NCI-H1417 (cell line): ENCODE results near the gene ERAP2.

ENCODE experiments used
- DNase-seq, 3 experiments: peaks; one replicate each; lab custom pipeline; 2025; lab: John Stamatoyannopoulos, UW

Gene ERAP2

DNA sequence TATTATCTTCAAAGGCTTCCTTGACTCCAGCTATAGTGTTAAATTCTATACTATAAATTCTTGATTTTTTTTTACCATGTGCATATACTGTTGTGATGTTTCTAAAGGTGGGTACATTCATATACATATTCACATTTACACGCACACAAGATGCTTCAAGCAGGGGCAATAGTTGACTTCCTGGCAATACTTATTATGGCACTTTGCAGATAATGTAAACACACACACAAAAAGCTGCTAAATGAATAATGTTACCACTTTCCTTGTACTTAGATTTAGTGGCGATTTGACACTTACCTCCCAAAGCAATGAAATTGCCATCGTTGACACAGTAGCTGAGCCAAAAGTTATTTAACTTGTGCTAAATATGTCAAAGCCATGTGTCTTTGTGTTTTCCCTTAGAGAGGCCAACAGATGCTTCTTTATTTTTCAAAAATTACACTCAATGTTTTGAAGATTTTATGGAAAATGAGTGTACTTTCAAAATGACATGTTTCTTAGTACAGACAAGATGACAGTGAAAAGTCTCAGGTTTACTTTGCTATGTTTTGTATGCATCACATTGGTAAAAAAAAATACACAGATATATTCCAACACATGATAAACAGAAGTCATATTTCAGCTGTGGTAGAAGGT is 12.2 kb upstream of the ERAP2 start:
- peak in 1 of 3 experiments; percentile 6 for DNase-seq

GRCh38 chr5:96864922-96865530 is 11.3 kb upstream of the ERAP2 start:
- no peak for DNase-seq

GRCh38 chr5:96868603-96869371 is 7.5 kb upstream of the ERAP2 start:
- DNase-seq: peak; percentile 7 to 60 (median 52)

DNA sequence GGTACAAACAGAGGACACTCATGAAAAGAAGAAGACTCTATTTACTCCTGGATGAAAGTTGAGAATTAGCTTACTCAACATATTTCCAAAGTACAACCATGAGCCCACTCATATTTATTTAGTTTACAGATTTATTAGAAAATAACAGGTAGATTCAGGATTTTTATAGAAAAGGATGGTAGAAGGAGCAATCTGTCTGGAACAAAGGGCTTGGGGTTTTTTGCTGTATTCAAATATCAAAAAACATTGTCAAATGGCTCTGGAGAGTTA is 7.0 kb upstream of the ERAP2 start:
- DNase-seq: no peak

GRCh38 chr5:96870094-96871026 is 5.9 kb upstream of the ERAP2 start:
- DNase-seq: no peak

GRCh38 chr5:96871027-96871399 is 5.3 kb upstream of the ERAP2 start:
- no peak for DNase-seq

- DNase-seq: no peak
Observed at GRCh38 chr5:96871686-96872085, 4.6 kb upstream of the ERAP2 start.

- DNase-seq: no peak
Observed at GRCh38 chr5:96873449-96873848, 2.9 kb upstream of the ERAP2 start.

GRCh38 chr5:96874631-96875030 is 1.7 kb upstream of the ERAP2 start:
- DNase-seq: no peak

GRCh38 chr5:96875791-96876291 is 459 bp upstream of the ERAP2 start:
- DNase-seq: peak in 1 of 3 experiments; percentile 53

DNA sequence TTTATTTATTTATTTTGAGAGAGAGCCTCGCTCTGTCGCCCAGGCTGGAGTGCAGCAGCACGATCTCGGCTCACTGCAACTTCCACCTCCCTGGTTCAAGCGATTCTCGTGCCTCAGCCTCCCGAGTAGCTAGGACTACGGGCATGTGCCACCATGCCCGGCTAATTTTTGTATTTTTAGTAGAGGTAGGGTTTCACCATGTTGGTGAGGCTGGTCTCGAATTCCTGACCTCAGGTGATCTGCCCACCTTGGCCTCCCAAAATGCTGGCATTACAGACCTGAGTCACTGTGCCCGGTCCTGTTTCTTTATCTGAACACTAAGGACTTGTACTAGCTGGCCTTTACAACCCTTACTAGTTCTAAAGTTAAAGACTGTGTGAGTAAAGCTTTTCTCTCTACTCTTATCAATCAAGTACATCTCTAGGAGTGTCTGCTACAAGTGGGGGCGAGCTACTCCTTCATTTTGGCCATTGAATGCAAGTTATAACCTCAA is 723 bp downstream of the ERAP2 start:
- peak in 1 of 3 experiments; percentile 39 for DNase-seq

- no peak for DNase-seq
Observed at GRCh38 chr5:96879665-96880064, 3.4 kb downstream of the ERAP2 start.

GRCh38 chr5:96880444-96881164 is 4.3 kb downstream of the ERAP2 start:
- no peak for DNase-seq

GRCh38 chr5:96881511-96882115 is 5.3 kb downstream of the ERAP2 start:
- no peak for DNase-seq

- no peak for DNase-seq
Observed at GRCh38 chr5:96883871-96884270, 7.6 kb downstream of the ERAP2 start.

- no peak for DNase-seq
Observed at GRCh38 chr5:96884995-96885394, 8.7 kb downstream of the ERAP2 start.

DNA sequence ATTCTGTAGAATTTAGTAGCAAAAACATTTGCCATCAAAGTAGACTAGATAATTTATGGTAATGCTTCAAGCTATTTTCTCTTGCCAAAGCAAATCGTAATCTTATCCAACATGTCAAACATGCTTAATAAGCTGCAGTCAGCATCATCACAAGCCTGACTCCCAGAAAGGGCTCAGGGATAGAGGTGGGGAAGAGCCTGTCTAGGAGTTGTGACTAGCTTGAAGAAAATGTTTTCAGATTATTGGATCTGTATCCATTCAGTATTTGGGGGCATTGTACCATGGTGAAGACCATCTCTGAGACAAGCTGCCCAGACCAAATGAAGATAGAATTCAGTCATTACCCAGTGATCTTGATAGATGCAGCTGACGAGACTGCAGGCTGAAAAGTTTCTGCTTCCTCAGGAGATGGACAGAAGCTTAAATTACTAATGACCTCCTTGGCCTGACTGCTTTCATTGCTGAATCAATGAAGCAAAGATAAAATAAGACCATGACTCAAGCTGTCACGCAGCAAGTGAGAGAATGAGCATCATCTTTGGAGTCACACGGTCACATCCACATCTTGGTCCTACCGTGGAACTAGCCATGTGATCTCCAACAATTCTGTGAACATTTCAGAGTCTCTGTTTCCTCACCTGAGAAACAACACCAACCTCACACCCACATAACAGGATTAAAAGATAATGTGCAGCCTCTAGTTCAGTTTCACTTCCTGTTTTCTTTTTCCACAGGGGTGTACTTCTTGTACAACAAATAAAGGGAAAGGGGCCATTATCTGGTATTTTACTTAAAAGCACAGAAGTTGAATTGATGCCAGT is 9.4 kb downstream of the ERAP2 start:
- no peak for DNase-seq

DNA sequence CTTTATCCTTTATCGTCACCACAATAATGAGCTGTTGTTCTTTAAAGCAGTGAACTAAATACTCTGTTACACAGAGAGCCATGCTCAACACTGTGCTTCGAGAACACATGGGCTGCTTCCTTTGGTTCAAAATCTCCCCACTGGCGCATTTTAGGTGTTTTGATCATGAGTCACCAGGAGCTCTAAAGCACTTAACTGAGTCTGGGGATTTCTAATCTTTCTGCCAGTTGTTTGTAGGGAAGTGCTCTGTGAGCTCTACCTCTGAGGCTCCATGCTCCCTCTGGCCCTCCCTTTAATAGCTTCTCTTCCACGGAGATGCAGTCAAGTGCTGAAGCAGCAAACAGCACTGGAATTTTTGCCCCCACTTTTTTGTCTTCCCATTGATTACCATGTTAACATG is 17.0 kb downstream of the ERAP2 start:
- DNase-seq: no peak

GRCh38 chr5:96896276-96896675 is 20.0 kb downstream of the ERAP2 start:
- DNase-seq: no peak

DNA sequence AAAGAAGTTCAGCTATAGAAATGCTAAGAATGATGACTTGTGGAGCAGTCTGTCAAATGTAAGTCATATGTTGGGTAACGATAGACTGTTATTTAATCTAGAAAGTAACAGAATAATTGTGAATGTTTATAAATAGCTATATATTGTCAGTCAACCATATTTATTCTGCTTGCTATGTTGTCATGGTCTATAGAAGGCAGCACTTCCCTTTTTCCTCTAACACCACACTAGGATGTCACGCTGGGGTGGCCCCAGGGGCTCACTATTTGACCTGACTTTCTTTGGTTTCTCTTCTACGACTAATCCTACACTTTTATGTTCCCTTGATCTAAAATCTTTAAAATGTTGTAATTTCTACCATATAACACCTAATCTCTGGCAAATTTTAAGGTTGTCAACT is 20.5 kb downstream of the ERAP2 start:
- DNase-seq: no peak
